ENCODE results near the gene PPP2R5C.

DNA sequence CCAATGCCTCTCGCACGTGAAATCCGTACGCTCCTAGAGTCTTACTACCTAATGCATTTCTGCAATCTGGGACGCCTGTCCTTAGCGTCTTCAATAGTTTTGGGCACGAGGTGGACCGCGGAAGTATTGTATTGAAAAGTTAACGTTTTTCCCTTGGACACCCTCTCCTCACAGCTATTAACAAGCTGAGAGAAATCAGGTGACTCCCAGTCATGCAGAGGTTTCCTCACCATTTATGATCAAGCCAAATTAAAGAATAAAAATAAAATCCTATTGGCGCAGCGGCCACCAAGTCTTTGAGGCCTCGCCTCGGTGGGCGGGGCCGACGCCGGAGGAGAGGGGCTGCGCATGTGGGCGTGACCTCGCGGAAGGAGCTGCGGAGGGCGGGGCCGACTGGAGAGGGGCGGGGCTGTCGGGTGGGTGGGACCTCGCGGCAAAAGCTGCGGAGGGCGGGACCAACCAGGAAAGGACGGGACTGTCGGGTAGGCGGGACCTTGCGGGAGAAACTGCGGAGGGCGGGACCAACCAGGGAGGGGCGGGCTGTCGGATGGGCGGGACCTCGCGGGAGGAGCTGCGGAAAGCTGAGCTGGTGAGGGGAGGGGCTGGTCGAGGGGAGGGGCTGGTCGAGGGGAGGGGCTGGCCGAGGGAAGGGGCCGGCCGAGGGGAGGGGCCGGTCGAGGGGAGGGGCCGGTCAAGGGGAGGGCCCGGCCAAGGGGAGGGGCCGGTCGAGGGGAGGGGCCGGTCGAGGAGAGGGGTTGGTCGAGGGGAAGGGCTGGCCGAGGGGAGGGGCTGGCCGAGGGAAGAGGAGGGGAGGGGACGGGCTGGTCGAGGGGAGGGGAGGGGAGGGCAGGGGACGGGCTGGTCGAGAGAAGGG lies 1.1 kb upstream of the PPP2R5C start:
- TF ChIP-seq TOX (CRISPR knock-in tag; IDR thresholded peaks at IDR 0.05; ENCODE audit: borderline replicate concordance) (no peak), ISL1 (CRISPR knock-in tag; IDR thresholded peaks at IDR 0.05) (no peak), TCF4 (CRISPR knock-in tag; IDR thresholded peaks at IDR 0.05; ENCODE audit: borderline replicate concordance) (no peak), ZFP30 (CRISPR knock-in tag; IDR thresholded peaks at IDR 0.05) (no peak), PPARA (CRISPR knock-in tag; IDR thresholded peaks at IDR 0.05; ENCODE audit: borderline replicate concordance) (no peak), ZNF8 (CRISPR knock-in tag; IDR thresholded peaks at IDR 0.05) (no peak)
- TF ChIP-seq, protein P1, sequence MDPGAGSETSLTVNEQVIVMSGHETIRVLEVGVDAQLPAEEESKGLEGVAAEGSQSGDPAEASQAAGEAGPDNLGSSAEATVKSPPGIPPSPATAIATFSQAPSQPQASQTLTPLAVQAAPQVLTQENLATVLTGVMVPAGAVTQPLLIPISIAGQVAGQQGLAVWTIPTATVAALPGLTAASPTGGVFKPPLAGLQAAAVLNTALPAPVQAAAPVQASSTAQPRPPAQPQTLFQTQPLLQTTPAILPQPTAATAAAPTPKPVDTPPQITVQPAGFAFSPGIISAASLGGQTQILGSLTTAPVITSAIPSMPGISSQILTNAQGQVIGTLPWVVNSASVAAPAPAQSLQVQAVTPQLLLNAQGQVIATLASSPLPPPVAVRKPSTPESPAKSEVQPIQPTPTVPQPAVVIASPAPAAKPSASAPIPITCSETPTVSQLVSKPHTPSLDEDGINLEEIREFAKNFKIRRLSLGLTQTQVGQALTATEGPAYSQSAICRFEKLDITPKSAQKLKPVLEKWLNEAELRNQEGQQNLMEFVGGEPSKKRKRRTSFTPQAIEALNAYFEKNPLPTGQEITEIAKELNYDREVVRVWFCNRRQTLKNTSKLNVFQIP (CRISPR knock-in tag; IDR thresholded peaks at IDR 0.05; ENCODE audit: borderline replicate concordance, low read depth): no peak
- TF ChIP-seq, protein P2, sequence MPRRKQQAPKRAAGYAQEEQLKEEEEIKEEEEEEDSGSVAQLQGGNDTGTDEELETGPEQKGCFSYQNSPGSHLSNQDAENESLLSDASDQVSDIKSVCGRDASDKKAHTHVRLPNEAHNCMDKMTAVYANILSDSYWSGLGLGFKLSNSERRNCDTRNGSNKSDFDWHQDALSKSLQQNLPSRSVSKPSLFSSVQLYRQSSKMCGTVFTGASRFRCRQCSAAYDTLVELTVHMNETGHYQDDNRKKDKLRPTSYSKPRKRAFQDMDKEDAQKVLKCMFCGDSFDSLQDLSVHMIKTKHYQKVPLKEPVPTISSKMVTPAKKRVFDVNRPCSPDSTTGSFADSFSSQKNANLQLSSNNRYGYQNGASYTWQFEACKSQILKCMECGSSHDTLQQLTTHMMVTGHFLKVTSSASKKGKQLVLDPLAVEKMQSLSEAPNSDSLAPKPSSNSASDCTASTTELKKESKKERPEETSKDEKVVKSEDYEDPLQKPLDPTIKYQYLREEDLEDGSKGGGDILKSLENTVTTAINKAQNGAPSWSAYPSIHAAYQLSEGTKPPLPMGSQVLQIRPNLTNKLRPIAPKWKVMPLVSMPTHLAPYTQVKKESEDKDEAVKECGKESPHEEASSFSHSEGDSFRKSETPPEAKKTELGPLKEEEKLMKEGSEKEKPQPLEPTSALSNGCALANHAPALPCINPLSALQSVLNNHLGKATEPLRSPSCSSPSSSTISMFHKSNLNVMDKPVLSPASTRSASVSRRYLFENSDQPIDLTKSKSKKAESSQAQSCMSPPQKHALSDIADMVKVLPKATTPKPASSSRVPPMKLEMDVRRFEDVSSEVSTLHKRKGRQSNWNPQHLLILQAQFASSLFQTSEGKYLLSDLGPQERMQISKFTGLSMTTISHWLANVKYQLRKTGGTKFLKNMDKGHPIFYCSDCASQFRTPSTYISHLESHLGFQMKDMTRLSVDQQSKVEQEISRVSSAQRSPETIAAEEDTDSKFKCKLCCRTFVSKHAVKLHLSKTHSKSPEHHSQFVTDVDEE (CRISPR knock-in tag; IDR thresholded peaks at IDR 0.05): no peak
- TF ChIP-seq, protein P3, sequence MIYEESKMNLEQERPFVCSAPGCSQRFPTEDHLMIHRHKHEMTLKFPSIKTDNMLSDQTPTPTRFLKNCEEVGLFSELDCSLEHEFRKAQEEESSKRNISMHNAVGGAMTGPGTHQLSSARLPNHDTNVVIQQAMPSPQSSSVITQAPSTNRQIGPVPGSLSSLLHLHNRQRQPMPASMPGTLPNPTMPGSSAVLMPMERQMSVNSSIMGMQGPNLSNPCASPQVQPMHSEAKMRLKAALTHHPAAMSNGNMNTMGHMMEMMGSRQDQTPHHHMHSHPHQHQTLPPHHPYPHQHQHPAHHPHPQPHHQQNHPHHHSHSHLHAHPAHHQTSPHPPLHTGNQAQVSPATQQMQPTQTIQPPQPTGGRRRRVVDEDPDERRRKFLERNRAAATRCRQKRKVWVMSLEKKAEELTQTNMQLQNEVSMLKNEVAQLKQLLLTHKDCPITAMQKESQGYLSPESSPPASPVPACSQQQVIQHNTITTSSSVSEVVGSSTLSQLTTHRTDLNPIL (CRISPR knock-in tag; IDR thresholded peaks at IDR 0.05; ENCODE audit: low read depth): no peak
- TF ChIP-seq, protein P4, sequence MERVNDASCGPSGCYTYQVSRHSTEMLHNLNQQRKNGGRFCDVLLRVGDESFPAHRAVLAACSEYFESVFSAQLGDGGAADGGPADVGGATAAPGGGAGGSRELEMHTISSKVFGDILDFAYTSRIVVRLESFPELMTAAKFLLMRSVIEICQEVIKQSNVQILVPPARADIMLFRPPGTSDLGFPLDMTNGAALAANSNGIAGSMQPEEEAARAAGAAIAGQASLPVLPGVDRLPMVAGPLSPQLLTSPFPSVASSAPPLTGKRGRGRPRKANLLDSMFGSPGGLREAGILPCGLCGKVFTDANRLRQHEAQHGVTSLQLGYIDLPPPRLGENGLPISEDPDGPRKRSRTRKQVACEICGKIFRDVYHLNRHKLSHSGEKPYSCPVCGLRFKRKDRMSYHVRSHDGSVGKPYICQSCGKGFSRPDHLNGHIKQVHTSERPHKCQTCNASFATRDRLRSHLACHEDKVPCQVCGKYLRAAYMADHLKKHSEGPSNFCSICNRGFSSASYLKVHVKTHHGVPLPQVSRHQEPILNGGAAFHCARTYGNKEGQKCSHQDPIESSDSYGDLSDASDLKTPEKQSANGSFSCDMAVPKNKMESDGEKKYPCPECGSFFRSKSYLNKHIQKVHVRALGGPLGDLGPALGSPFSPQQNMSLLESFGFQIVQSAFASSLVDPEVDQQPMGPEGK (CRISPR knock-in tag; IDR thresholded peaks at IDR 0.05; ENCODE audit: borderline replicate concordance): no peak

Measured in SK-N-SH treated with all-trans-retinoic acid at 6 μM for 48 hours (cell line).